Measurements from ENCODE around the gene CATSPERD. TPM values are rescaled to one million over a fixed set of nuclear protein-coding genes. Genes with fewer than 3 reads are reported as not detected.

The CATSPERD gene
- total and polyA plus RNA-seq, 9 of the 15 experiments (the other 6 are each of a cell fraction or from before 2014, with no cell fraction given) = not detected

DNA sequence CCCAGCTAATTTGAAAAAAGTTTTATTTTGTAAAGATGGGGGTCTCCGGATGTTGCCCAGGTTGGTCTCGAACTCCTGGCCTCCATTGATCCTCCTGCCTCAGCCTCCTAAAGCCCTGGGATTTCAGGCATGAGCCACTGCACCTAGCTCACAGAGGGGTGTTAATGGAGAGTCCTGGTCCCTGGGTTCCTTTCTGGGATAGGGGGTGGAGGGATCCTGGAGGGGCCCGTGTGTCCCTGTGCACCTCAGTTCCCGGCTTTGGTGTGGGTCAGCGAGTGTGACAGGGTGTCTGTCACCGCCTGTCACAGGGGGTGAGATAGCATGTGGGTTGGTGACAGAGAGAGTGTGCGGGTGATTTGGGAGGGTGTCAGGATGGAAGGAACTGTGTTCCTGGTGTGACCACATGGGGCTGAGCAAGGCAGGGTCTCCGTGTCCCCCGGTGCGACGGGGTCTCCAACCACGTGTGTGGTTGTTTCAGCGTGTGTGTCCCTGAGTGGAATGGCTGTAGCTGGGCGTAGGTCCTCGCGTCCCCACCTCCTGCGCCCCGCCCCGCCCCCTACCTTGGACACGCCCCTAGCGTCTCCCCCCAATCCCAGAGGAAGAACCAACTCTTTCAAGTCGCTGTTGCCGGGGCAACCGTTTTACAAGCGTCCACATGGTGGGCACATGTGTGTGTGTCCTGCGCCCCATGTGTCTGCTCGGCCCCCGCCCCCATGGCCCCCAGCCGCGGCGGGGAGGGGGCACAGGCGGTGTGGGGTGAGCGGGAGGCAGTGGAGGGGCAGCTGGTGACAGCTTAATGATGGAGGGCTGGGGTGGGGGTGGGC is 81.6 kb downstream of the CATSPERD start (continued):
- TF ChIP-seq, protein P1, sequence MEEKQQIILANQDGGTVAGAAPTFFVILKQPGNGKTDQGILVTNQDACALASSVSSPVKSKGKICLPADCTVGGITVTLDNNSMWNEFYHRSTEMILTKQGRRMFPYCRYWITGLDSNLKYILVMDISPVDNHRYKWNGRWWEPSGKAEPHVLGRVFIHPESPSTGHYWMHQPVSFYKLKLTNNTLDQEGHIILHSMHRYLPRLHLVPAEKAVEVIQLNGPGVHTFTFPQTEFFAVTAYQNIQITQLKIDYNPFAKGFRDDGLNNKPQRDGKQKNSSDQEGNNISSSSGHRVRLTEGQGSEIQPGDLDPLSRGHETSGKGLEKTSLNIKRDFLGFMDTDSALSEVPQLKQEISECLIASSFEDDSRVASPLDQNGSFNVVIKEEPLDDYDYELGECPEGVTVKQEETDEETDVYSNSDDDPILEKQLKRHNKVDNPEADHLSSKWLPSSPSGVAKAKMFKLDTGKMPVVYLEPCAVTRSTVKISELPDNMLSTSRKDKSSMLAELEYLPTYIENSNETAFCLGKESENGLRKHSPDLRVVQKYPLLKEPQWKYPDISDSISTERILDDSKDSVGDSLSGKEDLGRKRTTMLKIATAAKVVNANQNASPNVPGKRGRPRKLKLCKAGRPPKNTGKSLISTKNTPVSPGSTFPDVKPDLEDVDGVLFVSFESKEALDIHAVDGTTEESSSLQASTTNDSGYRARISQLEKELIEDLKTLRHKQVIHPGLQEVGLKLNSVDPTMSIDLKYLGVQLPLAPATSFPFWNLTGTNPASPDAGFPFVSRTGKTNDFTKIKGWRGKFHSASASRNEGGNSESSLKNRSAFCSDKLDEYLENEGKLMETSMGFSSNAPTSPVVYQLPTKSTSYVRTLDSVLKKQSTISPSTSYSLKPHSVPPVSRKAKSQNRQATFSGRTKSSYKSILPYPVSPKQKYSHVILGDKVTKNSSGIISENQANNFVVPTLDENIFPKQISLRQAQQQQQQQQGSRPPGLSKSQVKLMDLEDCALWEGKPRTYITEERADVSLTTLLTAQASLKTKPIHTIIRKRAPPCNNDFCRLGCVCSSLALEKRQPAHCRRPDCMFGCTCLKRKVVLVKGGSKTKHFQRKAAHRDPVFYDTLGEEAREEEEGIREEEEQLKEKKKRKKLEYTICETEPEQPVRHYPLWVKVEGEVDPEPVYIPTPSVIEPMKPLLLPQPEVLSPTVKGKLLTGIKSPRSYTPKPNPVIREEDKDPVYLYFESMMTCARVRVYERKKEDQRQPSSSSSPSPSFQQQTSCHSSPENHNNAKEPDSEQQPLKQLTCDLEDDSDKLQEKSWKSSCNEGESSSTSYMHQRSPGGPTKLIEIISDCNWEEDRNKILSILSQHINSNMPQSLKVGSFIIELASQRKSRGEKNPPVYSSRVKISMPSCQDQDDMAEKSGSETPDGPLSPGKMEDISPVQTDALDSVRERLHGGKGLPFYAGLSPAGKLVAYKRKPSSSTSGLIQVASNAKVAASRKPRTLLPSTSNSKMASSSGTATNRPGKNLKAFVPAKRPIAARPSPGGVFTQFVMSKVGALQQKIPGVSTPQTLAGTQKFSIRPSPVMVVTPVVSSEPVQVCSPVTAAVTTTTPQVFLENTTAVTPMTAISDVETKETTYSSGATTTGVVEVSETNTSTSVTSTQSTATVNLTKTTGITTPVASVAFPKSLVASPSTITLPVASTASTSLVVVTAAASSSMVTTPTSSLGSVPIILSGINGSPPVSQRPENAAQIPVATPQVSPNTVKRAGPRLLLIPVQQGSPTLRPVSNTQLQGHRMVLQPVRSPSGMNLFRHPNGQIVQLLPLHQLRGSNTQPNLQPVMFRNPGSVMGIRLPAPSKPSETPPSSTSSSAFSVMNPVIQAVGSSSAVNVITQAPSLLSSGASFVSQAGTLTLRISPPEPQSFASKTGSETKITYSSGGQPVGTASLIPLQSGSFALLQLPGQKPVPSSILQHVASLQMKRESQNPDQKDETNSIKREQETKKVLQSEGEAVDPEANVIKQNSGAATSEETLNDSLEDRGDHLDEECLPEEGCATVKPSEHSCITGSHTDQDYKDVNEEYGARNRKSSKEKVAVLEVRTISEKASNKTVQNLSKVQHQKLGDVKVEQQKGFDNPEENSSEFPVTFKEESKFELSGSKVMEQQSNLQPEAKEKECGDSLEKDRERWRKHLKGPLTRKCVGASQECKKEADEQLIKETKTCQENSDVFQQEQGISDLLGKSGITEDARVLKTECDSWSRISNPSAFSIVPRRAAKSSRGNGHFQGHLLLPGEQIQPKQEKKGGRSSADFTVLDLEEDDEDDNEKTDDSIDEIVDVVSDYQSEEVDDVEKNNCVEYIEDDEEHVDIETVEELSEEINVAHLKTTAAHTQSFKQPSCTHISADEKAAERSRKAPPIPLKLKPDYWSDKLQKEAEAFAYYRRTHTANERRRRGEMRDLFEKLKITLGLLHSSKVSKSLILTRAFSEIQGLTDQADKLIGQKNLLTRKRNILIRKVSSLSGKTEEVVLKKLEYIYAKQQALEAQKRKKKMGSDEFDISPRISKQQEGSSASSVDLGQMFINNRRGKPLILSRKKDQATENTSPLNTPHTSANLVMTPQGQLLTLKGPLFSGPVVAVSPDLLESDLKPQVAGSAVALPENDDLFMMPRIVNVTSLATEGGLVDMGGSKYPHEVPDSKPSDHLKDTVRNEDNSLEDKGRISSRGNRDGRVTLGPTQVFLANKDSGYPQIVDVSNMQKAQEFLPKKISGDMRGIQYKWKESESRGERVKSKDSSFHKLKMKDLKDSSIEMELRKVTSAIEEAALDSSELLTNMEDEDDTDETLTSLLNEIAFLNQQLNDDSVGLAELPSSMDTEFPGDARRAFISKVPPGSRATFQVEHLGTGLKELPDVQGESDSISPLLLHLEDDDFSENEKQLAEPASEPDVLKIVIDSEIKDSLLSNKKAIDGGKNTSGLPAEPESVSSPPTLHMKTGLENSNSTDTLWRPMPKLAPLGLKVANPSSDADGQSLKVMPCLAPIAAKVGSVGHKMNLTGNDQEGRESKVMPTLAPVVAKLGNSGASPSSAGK (IDR thresholded peaks at IDR 0.05) = peak; percentile 41; the same call in 1 of the 2 replicates
- no peak for TF ChIP-seq NBN (IDR thresholded peaks at IDR 0.05; ENCODE audit: low read depth)
- no peak for TF ChIP-seq PHB2 (IDR thresholded peaks at IDR 0.05; ENCODE audit: low read depth)
- TF ChIP-seq ZNF23 (CRISPR knock-in tag; IDR thresholded peaks at IDR 0.05) = no peak
- no peak for TF ChIP-seq ZNF140 (CRISPR knock-in tag; IDR thresholded peaks at IDR 0.05)
- no peak for TF ChIP-seq ZNF124 (CRISPR knock-in tag; IDR thresholded peaks at IDR 0.05)
- no peak for TF ChIP-seq CREB1 (IDR thresholded peaks at IDR 0.05)
- TF ChIP-seq CREB1 (CRISPR knock-in tag; IDR thresholded peaks at IDR 0.05) = 0 out of 2 replicates have a peak, but pooled peaks have one; percentile 42
- no peak for TF ChIP-seq RFX7 (CRISPR knock-in tag; IDR thresholded peaks at IDR 0.05)
- TF ChIP-seq ETS2 (tag; IDR thresholded peaks at IDR 0.05; ENCODE audit: borderline replicate concordance, poor library complexity, severe bottlenecking) = no peak
- no peak for TF ChIP-seq ELF4 (CRISPR knock-in tag; IDR thresholded peaks at IDR 0.05)
- no peak for TF ChIP-seq RAD51 (IDR thresholded peaks at IDR 0.05; ENCODE audit: borderline replicate concordance, low read depth)
- TF ChIP-seq HNRNPUL1 (IDR thresholded peaks at IDR 0.05; ENCODE audit: low read length) = no peak
- TF ChIP-seq TRIM24 (IDR thresholded peaks at IDR 0.05) = no peak
- TF ChIP-seq DDX20 (tag; IDR thresholded peaks at IDR 0.05; ENCODE audit: low read depth) = no peak
- TF ChIP-seq, protein P2, sequence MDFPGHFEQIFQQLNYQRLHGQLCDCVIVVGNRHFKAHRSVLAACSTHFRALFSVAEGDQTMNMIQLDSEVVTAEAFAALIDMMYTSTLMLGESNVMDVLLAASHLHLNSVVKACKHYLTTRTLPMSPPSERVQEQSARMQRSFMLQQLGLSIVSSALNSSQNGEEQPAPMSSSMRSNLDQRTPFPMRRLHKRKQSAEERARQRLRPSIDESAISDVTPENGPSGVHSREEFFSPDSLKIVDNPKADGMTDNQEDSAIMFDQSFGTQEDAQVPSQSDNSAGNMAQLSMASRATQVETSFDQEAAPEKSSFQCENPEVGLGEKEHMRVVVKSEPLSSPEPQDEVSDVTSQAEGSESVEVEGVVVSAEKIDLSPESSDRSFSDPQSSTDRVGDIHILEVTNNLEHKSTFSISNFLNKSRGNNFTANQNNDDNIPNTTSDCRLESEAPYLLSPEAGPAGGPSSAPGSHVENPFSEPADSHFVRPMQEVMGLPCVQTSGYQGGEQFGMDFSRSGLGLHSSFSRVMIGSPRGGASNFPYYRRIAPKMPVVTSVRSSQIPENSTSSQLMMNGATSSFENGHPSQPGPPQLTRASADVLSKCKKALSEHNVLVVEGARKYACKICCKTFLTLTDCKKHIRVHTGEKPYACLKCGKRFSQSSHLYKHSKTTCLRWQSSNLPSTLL (IDR thresholded peaks at IDR 0.05) = no peak

Data from K562 (cell line).